GM23338 (cell line): ENCODE measurements around the gene ZNF621. TPM values are rescaled to one million over a fixed set of nuclear protein-coding genes. Genes with fewer than 3 reads are reported as not detected.

ENCODE experiments used
- ATAC-seq: fragments of 200-7000 bp; cut with Tn5 transposase; 3 replicates; pipeline ENCODE4 v1.9.1; 2020
- DNase-seq: peaks from one replicate; pipeline ENCODE4 v3.0.0-alpha.2; 2015; ENCODE audit warnings: low spot score
- H2AFZ ChIP-seq: fragments of 200-600 bp; sonication (generic); 2 replicates; pipeline ENCODE4 v1.8.0; 2016; ENCODE audit warnings: antibody characterized with exemption, mild to moderate bottlenecking, moderate library complexity
- H3F3A ChIP-seq: fragments of 200-600 bp; sonication (generic); replicated peaks from 2 replicates; pipeline ENCODE4 v1.8.0; 2017; ENCODE audit warnings: antibody characterized with exemption, mixed run types, low read depth
- H3K27ac ChIP-seq: fragments of 200-600 bp; sonication (generic); 2 replicates; pipeline ENCODE4 v1.6.1; 2016; ENCODE audit warnings: low read depth
- H3K27me3 ChIP-seq: fragments of 200-600 bp; sonication (generic); 2 replicates; pipeline ENCODE4 v1.8.0; 2016; ENCODE audit warnings: mild to moderate bottlenecking, mixed run types, moderate library complexity; ENCODE audit not compliant: insufficient read depth
- H3K36me3 ChIP-seq: fragments of 200-600 bp; sonication (generic); 2 replicates; pipeline ENCODE4 v1.8.0; 2016; ENCODE audit warnings: mild to moderate bottlenecking; ENCODE audit not compliant: insufficient read depth
- H3K4me1 ChIP-seq: fragments of 200-600 bp; sonication (generic); 2 replicates; pipeline ENCODE4 v1.8.0; 2016; ENCODE audit warnings: mild to moderate bottlenecking, moderate library complexity; ENCODE audit not compliant: insufficient read depth
- H3K4me2 ChIP-seq: fragments of 200-600 bp; sonication (generic); 2 replicates; pipeline ENCODE4 v1.7.1; 2017; ENCODE audit warnings: mixed run types
- H3K4me3 ChIP-seq: fragments of 200-600 bp; sonication (generic); 2 replicates; pipeline ENCODE4 v1.6.1; 2016; ENCODE audit warnings: mixed run types
- H3K79me2 ChIP-seq: fragments of 200-600 bp; sonication (generic); replicated peaks from 2 replicates; pipeline ENCODE4 v1.8.0; 2017; ENCODE audit warnings: mild to moderate bottlenecking; ENCODE audit not compliant: insufficient read depth
- H3K9me2 ChIP-seq: fragments of 200-600 bp; sonication (generic); 2 replicates; pipeline ENCODE4 v1.8.0; 2017; ENCODE audit not compliant: insufficient read depth
- H4K20me1 ChIP-seq: fragments of 200-600 bp; sonication (generic); replicated peaks from 2 replicates; pipeline ENCODE4 v1.8.0; 2017; ENCODE audit warnings: mild to moderate bottlenecking; ENCODE audit not compliant: insufficient read depth
- H3K27ac Mint-ChIP-seq: 2 replicates; pipeline ENCODE4 v1.8.0; 2020; ENCODE audit warnings: inconsistent platforms, mild to moderate bottlenecking, moderate library complexity, mixed read lengths
- H3K27me3 Mint-ChIP-seq: 3 replicates; pipeline ENCODE4 v1.8.0; 2022; ENCODE audit warnings: low read depth, mild to moderate bottlenecking, moderate library complexity, mixed read lengths, inconsistent platforms; ENCODE audit not compliant: insufficient read depth, poor library complexity
- H3K36me3 Mint-ChIP-seq: 3 replicates; pipeline ENCODE4 v1.8.0; 2021; ENCODE audit warnings: low read depth, mild to moderate bottlenecking, inconsistent platforms, moderate library complexity, mixed read lengths
- H3K4me1 Mint-ChIP-seq: 3 replicates; pipeline ENCODE4 v1.8.0; 2020; ENCODE audit warnings: mild to moderate bottlenecking, inconsistent platforms, mixed read lengths
- H3K4me3 Mint-ChIP-seq: 3 replicates; pipeline ENCODE4 v1.8.0; 2021; ENCODE audit warnings: moderate library complexity, mild to moderate bottlenecking, inconsistent platforms, mixed read lengths
- H3K9me3 Mint-ChIP-seq: 3 replicates; pipeline ENCODE4 v1.8.0; 2020; ENCODE audit warnings: moderate library complexity, mild to moderate bottlenecking, inconsistent platforms, mixed read lengths
- CREB1 ChIP-seq: fragments of 250-450 bp; sonication (Bioruptor Pico); IDR thresholded peaks from 2 replicates; pipeline ENCODE4 v1.5.0; 2020; ENCODE audit warnings: low read depth, mild to moderate bottlenecking, moderate library complexity
- EZH2 ChIP-seq: fragments of 200-600 bp; sonication (generic); IDR thresholded peaks from one replicate; pipeline ENCODE4 v1.8.0; 2017; ENCODE audit warnings: antibody characterized with exemption, mild to moderate bottlenecking, low read depth; ENCODE audit not compliant: unreplicated experiment
- EZH2phosphoT487 ChIP-seq: fragments of 200-600 bp; sonication (generic); IDR thresholded peaks from one replicate; pipeline ENCODE4 v1.8.1; 2018; ENCODE audit warnings: antibody characterized with exemption; ENCODE audit not compliant: unreplicated experiment
- JUNB ChIP-seq: IDR thresholded peaks from one replicate; pipeline ENCODE4 v1.6.1; 2016; ENCODE audit warnings: antibody characterized with exemption; ENCODE audit not compliant: unreplicated experiment
- NANOG ChIP-seq: IDR thresholded peaks from 2 replicates; pipeline ENCODE4 v1.6.1; 2016; ENCODE audit warnings: antibody characterized with exemption, borderline replicate concordance
- POLR2AphosphoS5 ChIP-seq: IDR thresholded peaks from 2 replicates; pipeline ENCODE4 v1.6.1; 2016; ENCODE audit warnings: antibody characterized with exemption, low read depth
- STAT1 ChIP-seq: IDR thresholded peaks from one replicate; pipeline ENCODE4 v1.6.1; 2016; ENCODE audit warnings: antibody characterized with exemption; ENCODE audit not compliant: unreplicated experiment
- ZNF114 ChIP-seq: fragments of 250-450 bp; sonication (Bioruptor Pico); IDR thresholded peaks from 2 replicates; pipeline ENCODE4 v1.5.0; 2020; ENCODE audit warnings: mild to moderate bottlenecking, moderate library complexity
- ZNF331 ChIP-seq: fragments of 250-450 bp; sonication (Bioruptor Pico); IDR thresholded peaks from 2 replicates; pipeline ENCODE4 v1.5.0; 2020; ENCODE audit warnings: low read depth, mild to moderate bottlenecking, moderate library complexity
- polyA plus RNA-seq: library from polyadenylated mRNA; unstranded; fragments of >200 nt; fragmentation: Nextera tagmentation; extraction: Ambion mirVana; gene quantifications from 2 replicates; pipeline ENCODE4 v1.2.1, GENCODE V29; 2016
- total RNA-seq: library from RNA; depleted of rRNA; stranded (reverse); fragments of >200 nt; shearing (Covaris generic); gene quantifications from 2 replicates; pipeline ENCODE4 v1.2.3, GENCODE V29; 2014
- TF ChIP-seq, protein P1 (sequence below): IDR thresholded peaks from one replicate; pipeline ENCODE4 v1.6.1; 2018; ENCODE audit warnings: antibody characterized with exemption; ENCODE audit not compliant: unreplicated experiment
- TF ChIP-seq, protein P2 (sequence below): IDR thresholded peaks from 2 replicates; pipeline ENCODE4 v1.6.1; 2016; ENCODE audit warnings: antibody characterized with exemption
- TF ChIP-seq, protein P3 (sequence below), 2 experiments: fragments of 200-600 bp in 1 of 2; sonication (generic) in 1 of 2; conservative IDR thresholded peaks; 2 replicates each; pipeline versions ENCODE4 v1.5.1 to v1.6.1; 2016 to 2017; ENCODE audit warnings: antibody characterized with exemption in 2 of 2, low read depth in 2 of 2, mild to moderate bottlenecking in 2 of 2, moderate library complexity in 1 of 2

The ZNF621 gene
- total and polyA plus RNA-seq, 2 experiments from 2014 or later: 6.3 to 12.1 TPM

DNA sequence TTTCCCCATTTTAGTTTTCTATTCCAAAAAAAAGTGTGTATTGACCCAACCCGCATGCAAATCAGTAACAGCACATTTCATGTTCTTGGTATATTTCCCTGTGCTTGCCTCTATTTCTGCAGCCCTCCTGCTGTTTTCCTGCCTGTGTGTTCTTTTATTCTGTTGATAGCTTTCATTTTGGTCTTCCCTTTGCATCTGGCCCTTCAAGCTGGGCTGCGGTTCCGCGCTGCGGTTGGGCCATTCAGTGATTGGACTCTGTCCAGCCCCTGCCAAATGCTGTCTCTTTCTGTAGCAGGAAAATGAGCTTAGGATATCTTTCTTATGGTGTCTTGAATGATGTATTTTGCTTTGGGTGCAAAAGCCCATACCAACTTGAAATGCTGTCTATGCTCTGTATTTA lies 49.9 kb downstream of the ZNF621 start:
- H3K27me3 ChIP-seq: no peaks in the 10 kb centered on the region
- H3K36me3 ChIP-seq: peaks cover 4% of the 10 kb centered on the region; the same call in 1 of the 2 replicates
- H3K4me3 ChIP-seq: no peak overlapping the region
- H2AFZ ChIP-seq: no peak overlapping the region
- DNase-seq: no peak
- no peaks in the 10 kb centered on the region; the same call in 2 of the 3 replicates for H3K36me3 Mint-ChIP-seq
- no peaks in the 10 kb centered on the region; the same call in 2 of the 3 replicates for H3K9me3 Mint-ChIP-seq
- no peaks in the 10 kb centered on the region for H4K20me1 ChIP-seq
- H3K27me3 Mint-ChIP-seq: peaks cover 2% of the 10 kb centered on the region
- no peaks in the 10 kb centered on the region for H3K79me2 ChIP-seq
- H3K27ac Mint-ChIP-seq: no peak overlapping the region
- TF ChIP-seq POLR2AphosphoS5: no peak
- TF ChIP-seq EZH2: no peak
- TF ChIP-seq NANOG: no peak
- no peak for TF ChIP-seq ZNF114
- TF ChIP-seq, protein P1, sequence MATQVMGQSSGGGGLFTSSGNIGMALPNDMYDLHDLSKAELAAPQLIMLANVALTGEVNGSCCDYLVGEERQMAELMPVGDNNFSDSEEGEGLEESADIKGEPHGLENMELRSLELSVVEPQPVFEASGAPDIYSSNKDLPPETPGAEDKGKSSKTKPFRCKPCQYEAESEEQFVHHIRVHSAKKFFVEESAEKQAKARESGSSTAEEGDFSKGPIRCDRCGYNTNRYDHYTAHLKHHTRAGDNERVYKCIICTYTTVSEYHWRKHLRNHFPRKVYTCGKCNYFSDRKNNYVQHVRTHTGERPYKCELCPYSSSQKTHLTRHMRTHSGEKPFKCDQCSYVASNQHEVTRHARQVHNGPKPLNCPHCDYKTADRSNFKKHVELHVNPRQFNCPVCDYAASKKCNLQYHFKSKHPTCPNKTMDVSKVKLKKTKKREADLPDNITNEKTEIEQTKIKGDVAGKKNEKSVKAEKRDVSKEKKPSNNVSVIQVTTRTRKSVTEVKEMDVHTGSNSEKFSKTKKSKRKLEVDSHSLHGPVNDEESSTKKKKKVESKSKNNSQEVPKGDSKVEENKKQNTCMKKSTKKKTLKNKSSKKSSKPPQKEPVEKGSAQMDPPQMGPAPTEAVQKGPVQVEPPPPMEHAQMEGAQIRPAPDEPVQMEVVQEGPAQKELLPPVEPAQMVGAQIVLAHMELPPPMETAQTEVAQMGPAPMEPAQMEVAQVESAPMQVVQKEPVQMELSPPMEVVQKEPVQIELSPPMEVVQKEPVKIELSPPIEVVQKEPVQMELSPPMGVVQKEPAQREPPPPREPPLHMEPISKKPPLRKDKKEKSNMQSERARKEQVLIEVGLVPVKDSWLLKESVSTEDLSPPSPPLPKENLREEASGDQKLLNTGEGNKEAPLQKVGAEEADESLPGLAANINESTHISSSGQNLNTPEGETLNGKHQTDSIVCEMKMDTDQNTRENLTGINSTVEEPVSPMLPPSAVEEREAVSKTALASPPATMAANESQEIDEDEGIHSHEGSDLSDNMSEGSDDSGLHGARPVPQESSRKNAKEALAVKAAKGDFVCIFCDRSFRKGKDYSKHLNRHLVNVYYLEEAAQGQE: no peak
- no peak for TF ChIP-seq STAT1
- H3K4me1 ChIP-seq: no peaks in the 10 kb centered on the region
- H3K27ac ChIP-seq: no peak overlapping the region
- peaks cover 7% of the 10 kb centered on the region; the same call in 2 of the 3 replicates for H3K4me1 Mint-ChIP-seq
- H3F3A ChIP-seq: no peaks in the 10 kb centered on the region
- H3K9me2 ChIP-seq: no peaks in the 10 kb centered on the region
- no peak overlapping the region for H3K4me2 ChIP-seq
- no peak for ATAC-seq
- H3K4me3 Mint-ChIP-seq: no peak overlapping the region

DNA sequence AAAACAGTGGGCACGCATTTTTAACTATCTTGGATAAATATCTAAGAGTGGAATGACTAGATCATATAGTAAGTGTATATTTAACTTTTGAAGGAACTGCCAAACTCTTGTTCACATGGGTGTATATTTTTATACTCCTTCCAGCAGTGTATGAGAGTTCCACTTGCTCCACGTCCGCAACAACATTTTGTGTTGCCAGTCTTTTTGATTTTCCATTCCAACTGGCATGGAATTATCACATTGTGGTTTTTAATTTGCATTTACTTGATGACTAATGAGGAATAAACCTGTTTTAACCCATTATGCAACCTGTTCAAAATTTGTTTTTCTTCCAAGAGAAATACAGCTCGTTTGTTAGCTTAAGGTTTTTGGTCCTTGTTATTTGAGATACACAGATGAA lies 51.6 kb downstream of the ZNF621 start:
- H2AFZ ChIP-seq: no peak overlapping the region
- no peak overlapping the region for H3K27ac Mint-ChIP-seq
- no peak overlapping the region for H3K4me3 ChIP-seq
- H3K27me3 Mint-ChIP-seq: peaks cover 2% of the 10 kb centered on the region
- no peaks in the 10 kb centered on the region for H3K36me3 ChIP-seq
- H3K9me2 ChIP-seq: no peaks in the 10 kb centered on the region
- H4K20me1 ChIP-seq: no peaks in the 10 kb centered on the region
- peaks cover 7% of the 10 kb centered on the region; the same call in 2 of the 3 replicates for H3K4me1 Mint-ChIP-seq
- no peaks in the 10 kb centered on the region for H3K9me3 Mint-ChIP-seq
- no peak overlapping the region for H3K4me3 Mint-ChIP-seq
- no peaks in the 10 kb centered on the region; the same call in 2 of the 3 replicates for H3K36me3 Mint-ChIP-seq
- no peaks in the 10 kb centered on the region for H3K4me1 ChIP-seq
- ATAC-seq (no peak), DNase-seq (no peak)
- H3F3A ChIP-seq: no peaks in the 10 kb centered on the region
- H3K27ac ChIP-seq: no peak overlapping the region
- no peak overlapping the region for H3K4me2 ChIP-seq
- no peaks in the 10 kb centered on the region for H3K79me2 ChIP-seq
- no peaks in the 10 kb centered on the region for H3K27me3 ChIP-seq
- TF ChIP-seq, protein P1: no peak
- no peak for TF ChIP-seq JUNB
- no peak for TF ChIP-seq EZH2
- TF ChIP-seq, protein P2, sequence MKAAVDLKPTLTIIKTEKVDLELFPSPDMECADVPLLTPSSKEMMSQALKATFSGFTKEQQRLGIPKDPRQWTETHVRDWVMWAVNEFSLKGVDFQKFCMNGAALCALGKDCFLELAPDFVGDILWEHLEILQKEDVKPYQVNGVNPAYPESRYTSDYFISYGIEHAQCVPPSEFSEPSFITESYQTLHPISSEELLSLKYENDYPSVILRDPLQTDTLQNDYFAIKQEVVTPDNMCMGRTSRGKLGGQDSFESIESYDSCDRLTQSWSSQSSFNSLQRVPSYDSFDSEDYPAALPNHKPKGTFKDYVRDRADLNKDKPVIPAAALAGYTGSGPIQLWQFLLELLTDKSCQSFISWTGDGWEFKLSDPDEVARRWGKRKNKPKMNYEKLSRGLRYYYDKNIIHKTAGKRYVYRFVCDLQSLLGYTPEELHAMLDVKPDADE: no peak
- no peak for TF ChIP-seq CREB1
- TF ChIP-seq NANOG: no peak
- no peak for TF ChIP-seq ZNF114
- TF ChIP-seq, protein P3, sequence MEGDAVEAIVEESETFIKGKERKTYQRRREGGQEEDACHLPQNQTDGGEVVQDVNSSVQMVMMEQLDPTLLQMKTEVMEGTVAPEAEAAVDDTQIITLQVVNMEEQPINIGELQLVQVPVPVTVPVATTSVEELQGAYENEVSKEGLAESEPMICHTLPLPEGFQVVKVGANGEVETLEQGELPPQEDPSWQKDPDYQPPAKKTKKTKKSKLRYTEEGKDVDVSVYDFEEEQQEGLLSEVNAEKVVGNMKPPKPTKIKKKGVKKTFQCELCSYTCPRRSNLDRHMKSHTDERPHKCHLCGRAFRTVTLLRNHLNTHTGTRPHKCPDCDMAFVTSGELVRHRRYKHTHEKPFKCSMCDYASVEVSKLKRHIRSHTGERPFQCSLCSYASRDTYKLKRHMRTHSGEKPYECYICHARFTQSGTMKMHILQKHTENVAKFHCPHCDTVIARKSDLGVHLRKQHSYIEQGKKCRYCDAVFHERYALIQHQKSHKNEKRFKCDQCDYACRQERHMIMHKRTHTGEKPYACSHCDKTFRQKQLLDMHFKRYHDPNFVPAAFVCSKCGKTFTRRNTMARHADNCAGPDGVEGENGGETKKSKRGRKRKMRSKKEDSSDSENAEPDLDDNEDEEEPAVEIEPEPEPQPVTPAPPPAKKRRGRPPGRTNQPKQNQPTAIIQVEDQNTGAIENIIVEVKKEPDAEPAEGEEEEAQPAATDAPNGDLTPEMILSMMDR (conservative IDR thresholded peaks at IDR 0.05; ENCODE audit: low read depth in 2 of 2): no peak
- TF ChIP-seq EZH2phosphoT487: no peak
- no peak for TF ChIP-seq ZNF331 (CRISPR knock-in tag)
